ENCODE results near the gene TUBAL3. TPM values are rescaled to one million over a fixed set of nuclear protein-coding genes. Genes with fewer than 3 reads are reported as not detected.

TUBAL3 gene
- total RNA-seq, 1 experiment from 2014 or later = not detected

DNA sequence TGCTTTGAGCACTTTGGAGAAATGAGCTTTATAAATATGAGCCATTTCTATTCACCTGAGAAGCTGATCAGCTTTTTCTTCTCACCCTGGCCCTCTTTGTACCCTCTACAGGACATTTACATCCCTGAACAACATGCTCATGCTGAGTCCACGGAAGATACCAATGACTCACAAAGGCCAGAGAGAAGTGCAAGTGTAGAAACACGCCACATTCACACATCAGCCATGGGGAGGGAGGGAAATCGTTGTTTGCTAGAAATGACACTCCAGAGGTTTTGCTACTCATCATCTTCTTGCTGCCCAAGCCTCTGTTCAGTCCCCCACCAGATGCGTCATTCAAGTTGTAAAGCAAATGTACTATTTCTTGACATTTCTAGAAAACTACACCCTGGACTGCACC is 42.7 kb downstream of the TUBAL3 start:
- in situ Hi-C loops (cut with HindIII; ENCODE audit: low pct_unique_long_range_greater_than_20kb, low sequenced_read_pairs) = no loop called here
- no peak for DNase-seq (ENCODE audit: low read depth)

DNA sequence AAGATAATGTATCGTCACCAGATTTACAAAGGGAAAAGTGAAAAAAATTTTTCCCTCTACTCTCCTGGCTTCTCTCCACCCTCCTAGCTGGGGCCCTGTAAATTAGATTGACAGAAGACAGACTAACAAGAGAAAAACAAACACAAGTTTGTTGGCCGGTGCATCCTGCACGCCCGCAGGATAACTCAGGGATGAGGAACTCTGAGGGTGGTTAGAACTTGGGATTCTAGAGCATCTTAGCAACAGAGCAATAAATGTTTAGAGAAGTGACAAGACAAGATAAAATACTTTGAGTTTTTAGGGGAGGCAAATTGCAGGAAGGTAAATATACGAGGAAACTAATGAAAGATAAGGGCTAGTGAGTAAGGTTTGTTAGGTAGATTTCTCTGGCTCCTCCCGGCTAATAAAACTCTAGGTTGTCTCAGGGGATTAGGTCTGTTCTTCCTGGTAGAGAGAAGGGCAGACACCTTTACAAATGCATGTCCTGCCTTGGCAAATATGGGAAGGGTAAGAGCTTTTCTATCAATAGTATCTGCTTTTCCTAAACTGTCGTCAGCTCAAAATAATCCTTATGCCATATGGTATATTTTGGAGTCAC is 44.2 kb downstream of the TUBAL3 start:
- DNase-seq (ENCODE audit: low read depth) = no peak

DNA sequence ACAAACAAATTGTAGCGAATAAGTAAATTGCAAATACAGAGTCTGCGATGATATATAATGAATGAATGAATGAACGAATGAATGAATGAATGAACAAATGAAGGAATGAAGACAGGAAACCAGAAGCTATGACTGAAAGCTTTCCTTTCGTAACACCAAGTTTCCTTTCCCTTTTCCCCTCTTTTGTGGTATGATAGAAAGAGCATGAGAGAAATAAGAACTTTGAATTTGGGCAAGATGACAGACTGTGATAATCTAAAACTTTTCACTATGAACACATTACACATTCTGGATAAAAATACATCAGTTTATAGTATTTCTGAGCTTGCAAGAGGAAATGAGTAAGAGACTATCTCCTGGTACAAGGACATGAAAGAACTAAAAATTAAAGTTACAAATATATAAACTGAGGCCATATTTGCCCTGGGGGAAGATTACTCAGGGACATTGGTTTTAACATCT is 48.3 kb downstream of the TUBAL3 start:
- no peak for DNase-seq (ENCODE audit: low read depth)

More for the DNA sequence above, 44.2 kb downstream of the TUBAL3 start:
- in situ Hi-C loops (cut with HindIII; ENCODE audit: low pct_unique_long_range_greater_than_20kb, low sequenced_read_pairs) = no loop called here

DNA sequence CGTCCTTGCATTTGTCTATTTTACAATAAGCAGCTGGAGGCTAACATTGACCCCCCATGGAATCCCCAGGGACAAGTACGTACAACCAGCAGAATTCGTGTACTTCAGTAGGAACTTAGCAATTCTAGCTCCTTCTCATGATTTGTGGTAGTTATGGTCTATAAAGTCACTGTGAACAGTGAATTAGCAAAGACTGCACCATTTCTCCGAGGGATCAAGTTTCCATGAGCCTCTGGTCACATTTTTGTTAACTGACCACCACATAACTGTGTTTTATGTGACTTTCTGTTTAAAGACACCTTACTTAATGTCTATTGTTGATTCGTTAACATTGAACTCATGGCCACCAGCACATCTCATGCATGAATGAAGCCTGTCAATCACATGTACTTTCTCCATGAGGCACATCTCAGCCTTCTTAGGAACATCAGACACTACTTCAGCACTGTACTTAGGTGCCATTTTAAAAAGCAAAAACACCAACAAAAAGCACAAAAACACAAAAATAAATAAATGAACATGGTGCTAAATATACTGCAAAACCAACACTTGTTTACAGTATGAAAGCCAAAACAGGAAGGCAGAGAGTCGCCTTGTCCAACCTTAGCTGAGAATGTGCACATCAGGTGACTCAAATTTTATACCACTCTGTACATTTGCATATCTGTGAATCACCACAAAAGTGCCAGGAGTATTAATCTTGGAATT is 48.9 kb downstream of the TUBAL3 start:
- DNase-seq (ENCODE audit: low read depth) = no peak
- in situ Hi-C loops (cut with HindIII; ENCODE audit: low pct_unique_long_range_greater_than_20kb, low sequenced_read_pairs) = no loop called here

More for the DNA sequence above, 48.3 kb downstream of the TUBAL3 start:
- in situ Hi-C loops (cut with HindIII; ENCODE audit: low pct_unique_long_range_greater_than_20kb, low sequenced_read_pairs) = no loop called here

DNA sequence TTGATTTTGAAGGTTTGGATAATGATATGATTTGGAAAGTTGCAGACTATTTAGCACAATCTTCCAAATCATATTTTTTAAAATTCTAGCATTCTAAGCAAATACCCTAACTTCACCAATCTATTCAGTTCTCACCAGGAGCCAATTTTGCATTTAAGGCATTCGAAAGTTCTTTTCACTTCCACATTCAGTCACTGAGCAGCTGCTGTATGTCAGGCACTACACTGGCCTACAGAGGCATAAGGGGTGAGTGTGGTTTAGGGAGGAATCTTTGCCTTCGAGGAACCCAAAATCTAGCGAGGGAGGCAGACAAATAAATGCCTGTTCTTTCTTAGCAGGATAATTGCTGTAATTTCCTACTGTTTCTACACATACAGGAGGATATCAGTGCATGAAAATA is 50.6 kb downstream of the TUBAL3 start:
- no peak for DNase-seq (ENCODE audit: low read depth)
- in situ Hi-C loops (cut with HindIII; ENCODE audit: low pct_unique_long_range_greater_than_20kb, low sequenced_read_pairs) = no loop called here

DNA sequence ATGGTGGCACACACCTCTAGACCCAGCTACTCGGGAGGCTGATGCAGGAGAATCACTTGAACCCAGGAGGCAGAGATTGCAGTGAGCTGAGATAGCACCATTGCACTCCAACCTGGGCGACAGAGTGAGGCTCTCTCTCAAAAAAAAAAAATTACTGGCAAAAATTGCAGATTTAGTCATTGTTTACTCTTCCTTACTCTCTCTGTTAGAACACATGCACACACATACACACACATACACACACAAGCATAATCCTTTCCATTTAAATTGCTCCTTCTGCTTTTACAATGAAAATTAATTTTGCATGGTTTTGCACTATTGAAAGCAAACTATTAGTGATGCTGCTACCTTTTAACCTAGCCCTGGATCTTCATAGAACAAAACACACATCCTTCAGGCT is 55.3 kb downstream of the TUBAL3 start:
- DNase-seq (ENCODE audit: low read depth) = no peak
- in situ Hi-C loops (cut with HindIII; ENCODE audit: low pct_unique_long_range_greater_than_20kb, low sequenced_read_pairs) = no loop called here

DNA sequence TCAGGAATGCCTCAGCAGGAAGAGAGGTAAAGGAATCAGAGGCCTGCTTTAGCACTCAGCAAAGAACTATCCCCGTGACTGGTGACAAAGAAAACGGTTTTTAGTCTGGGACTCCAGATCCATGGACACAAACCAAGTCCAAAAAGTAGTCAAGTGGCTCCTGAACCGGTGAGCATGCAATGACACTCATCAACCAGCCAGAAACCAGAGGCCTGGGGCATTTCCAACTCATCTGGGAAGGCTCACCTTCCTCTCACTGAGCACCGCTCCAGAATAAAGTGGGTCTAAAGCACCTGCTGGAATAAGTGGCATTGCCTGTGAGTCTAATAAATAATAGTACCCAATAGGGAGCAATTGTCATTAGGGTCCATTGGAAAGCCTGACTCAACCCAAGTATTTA is 57.7 kb downstream of the TUBAL3 start:
- no peak for DNase-seq (ENCODE audit: low read depth)
- in situ Hi-C loops (cut with HindIII; ENCODE audit: low pct_unique_long_range_greater_than_20kb, low sequenced_read_pairs) = no loop called here

DNA sequence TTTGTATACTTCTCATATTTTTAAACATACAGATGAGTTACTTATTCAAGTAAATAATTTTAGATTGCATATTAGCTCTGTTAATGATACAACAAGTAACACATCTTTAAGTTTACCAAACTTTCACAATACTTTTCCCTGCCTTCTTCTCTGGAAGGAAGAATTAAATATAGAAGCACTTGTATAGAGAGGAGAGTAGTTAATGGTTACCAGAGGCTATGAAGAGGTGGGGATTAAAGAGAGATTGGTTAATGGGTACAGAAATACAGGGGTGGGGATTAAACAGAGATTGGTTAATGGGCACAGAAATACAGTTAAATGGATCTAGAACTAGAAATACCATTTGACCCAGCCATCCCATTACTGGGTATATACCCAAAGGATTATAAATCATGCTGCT is 59.9 kb downstream of the TUBAL3 start:
- DNase-seq (ENCODE audit: low read depth) = no peak
- in situ Hi-C loops (cut with HindIII; ENCODE audit: low pct_unique_long_range_greater_than_20kb, low sequenced_read_pairs) = no loop called here

DNA sequence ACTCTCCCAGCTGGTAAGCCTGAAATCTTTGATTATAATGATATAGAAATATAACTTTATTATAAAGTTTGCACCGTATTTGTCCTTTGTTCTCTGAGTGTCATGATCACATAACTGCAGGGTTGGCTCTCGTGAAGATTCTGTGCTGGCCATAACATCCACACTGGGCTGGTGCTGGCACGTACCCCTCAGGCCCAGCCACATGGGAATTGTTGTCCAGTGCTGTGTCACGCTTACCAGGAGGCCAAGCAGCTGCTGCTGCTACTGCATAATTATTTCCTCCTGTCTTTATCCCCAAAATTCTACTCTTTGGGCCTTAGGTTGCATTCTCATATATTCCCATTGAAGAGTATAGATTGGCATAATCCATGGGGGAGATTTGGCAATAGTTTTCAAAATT is 60.6 kb downstream of the TUBAL3 start:
- in situ Hi-C loops (cut with HindIII; ENCODE audit: low pct_unique_long_range_greater_than_20kb, low sequenced_read_pairs) = no loop called here
- DNase-seq (ENCODE audit: low read depth) = no peak

DNA sequence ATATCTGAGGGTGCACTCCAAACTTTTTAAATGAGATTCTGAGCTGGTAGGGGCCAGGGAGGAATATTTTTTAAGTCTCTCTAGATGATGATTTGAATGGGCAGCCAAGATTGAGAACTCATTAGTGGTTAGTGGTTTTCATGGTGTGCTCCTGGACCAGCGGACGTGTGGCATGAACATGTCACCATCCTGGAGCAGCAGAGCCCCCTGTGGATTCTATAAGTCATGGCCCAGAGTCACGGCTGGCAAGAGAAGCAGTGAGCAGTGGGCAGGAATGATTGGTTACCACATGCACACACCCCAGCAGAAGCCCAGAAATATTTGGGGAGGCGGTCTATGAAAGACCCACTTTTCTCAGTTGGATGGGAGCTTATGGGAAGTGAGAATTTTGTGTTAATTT is 61.1 kb downstream of the TUBAL3 start:
- in situ Hi-C loops (cut with HindIII; ENCODE audit: low pct_unique_long_range_greater_than_20kb, low sequenced_read_pairs) = no loop called here
- no peak for DNase-seq (ENCODE audit: low read depth)

Other genes with a start within 250 kb of the TUBAL3 start
- gene AKR1C8, start 219.7 kb downstream of the TUBAL3 start, total RNA-seq (2014; rRNA removed; shearing (Covaris generic); ENCODE audit: low replicate concordance) = 4.3 TPM in 1 of 2 replicates, not detected in the other
- gene AKR1C4, start 208.0 kb downstream of the TUBAL3 start, total RNA-seq (2014; rRNA removed; shearing (Covaris generic); ENCODE audit: low replicate concordance) = not detected in 2 replicates
- gene UCN3, start 39.9 kb downstream of the TUBAL3 start, total RNA-seq (2014; rRNA removed; shearing (Covaris generic); ENCODE audit: low replicate concordance) = not detected in 2 replicates
- gene NET1, start 7.7 kb upstream of the TUBAL3 start, total RNA-seq (2014; rRNA removed; shearing (Covaris generic); ENCODE audit: low replicate concordance) = 10.8 and 33.6 TPM in 2 replicates
- not detected in 2 replicates for gene CALML5, start 94.7 kb upstream of the TUBAL3 start, total RNA-seq (2014; rRNA removed; shearing (Covaris generic); ENCODE audit: low replicate concordance)
- not detected in 2 replicates for gene CALML3, start 120.1 kb upstream of the TUBAL3 start, total RNA-seq (2014; rRNA removed; shearing (Covaris generic); ENCODE audit: low replicate concordance)